HG03439 (cell line): ENCODE data around the gene NCKAP5.

ENCODE experiments used
- ATAC-seq: cut with Tn5 transposase; IDR thresholded peaks from one replicate; pipeline ENCODE4 v1.9.1; 2021; ENCODE audit warnings: mild to moderate bottlenecking, moderate library complexity; ENCODE audit not compliant: unreplicated experiment

NCKAP5 gene

GRCh38 chr2:132662732-132663131 is 905.5 kb downstream of the NCKAP5 start:
- ATAC-seq = no peak

DNA sequence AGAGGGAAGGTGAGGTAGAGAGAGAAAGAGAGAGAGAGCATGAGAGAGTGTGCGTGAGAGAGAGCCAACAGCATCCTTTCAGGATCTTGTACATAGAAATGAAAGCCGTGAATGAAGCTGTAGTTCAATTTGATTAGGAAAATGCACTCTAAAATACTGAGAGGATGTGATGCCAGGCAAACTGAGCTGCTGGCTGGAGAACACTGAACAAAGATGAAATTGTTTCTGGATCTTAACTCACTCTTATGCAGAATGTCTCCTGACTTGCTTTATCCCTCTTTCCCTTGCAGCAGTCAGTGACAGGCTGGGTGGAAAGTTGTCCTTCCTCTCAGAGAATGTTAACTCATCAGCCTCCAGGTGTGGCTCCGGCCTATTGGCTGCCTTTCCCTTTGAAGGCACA is 908.9 kb downstream of the NCKAP5 start:
- no peak for ATAC-seq

DNA sequence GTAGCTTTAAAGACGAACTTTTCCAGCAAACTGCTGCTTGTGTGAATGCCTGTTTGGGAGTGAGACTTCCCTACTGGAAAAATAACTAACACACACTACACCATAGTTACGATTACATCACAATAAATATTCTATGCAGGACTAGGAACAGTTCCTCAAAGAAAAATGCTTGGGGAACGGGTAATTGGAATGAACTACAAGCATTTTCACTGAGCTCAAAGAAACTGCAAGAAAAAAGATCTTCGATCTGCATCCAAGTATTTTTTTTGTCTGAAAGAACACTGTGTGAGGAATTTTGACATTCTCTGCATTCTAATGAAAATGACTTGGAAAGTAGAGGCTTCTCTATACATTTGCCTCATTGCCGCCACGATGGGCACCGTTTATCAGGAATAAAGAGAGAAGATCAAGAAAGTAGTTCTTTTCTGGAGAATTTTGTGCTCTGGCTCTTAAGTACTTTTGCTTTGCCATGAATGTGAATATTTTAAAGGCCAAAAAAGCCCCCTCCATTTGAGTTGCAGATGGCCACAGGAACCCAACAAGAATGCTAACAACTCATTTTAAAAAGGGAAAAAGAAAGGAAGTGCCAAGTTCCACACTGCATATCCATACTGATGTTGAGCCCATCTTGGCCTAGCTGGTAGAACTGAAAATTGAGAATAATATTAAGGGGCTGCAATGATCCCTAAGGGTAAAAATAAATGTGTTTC is 911.8 kb downstream of the NCKAP5 start:
- no peak for ATAC-seq

GRCh38 chr2:132654968-132655367 is 913.3 kb downstream of the NCKAP5 start:
- ATAC-seq = no peak

- ATAC-seq = no peak
Observed at GRCh38 chr2:132654335-132654734, 913.9 kb downstream of the NCKAP5 start.

DNA sequence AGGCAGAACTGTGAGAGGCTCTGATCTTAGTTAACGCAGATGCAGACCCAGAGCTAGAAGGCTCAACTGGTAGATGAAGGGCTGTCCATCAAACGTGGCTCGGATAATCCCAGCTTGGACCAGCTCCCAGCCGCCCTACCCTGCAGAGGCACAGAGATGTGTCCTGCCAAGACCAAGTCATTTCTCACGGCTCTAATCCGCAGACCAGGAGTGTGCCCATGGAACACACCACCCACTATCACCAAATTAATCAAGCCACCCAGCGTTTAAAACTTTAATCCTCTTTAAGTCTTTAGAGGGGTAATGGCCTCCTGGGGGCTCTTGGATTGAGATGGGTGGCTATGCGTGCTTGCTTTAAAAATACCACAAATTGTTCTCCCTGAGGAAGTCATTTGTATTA is 915.8 kb downstream of the NCKAP5 start:
- ATAC-seq = no peak

GRCh38 chr2:132651115-132652045 is 916.9 kb downstream of the NCKAP5 start:
- no peak for ATAC-seq

DNA sequence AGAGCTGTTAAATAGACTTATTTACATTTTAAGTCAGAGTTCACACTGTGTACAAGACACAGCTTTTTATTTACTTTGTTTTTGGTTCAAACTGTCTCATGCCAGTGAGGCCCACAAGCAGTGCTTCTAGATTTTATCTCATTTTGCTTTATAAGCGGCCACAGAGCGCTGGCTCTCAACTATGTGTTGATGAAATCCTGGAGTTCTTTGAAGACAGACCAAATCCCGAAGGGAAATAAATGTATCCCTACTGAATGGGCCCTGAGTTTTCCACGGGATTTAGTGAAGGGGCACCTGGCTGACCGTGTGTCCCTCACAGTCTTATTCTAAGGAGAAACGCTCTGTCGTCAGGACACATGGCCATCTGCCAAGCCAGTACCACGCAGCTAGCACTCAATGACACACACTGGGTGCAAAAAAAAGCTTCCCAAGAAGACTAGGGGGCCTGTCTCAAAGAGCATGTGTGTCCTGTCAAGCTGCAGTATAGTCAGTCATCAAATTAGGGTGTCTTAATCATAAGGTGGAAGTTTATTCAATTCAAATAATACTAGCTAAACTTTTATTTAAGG is 921.6 kb downstream of the NCKAP5 start:
- ATAC-seq = no peak

DNA sequence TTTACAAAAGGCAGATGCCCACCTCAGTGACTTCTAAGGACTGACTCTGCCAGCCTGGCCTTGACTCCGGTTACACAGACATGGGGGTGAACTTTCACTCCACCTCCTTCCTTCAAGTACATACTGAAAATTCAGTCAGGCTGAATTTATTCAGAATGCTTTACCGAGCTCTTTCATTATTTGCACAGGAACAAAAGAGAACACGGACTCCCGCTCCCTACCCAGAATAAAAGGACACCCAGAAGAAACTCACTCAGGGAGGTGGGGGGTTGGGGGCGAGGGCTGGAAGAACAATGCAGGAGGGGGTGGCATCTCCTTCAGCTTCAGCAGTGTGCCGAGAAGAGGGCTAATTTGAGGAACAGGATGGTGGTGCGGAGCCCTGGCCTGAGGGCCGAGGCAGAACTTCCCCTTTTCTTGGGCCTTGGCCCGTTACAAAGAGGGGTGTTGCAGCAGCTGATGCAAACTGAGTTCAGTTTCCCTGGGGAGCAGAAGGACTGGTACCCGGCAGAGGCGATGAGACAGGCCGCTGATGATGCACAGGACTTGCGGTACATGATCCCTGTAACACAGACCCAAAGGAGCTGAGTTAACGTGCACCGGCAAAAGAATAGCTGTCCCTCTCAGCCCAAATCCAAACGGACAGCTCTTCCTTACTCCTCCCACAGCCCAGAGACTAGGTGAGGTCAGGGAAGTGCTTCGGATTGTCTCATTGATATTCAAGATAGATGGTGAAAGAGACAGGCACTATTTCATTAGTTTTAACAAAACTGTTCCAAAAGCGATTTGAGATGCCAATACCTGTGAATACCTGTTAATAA is 922.3 kb downstream of the NCKAP5 start:
- ATAC-seq = no peak

- ATAC-seq = no peak
Observed at GRCh38 chr2:132645176-132645575, 923.1 kb downstream of the NCKAP5 start.

- no peak for ATAC-seq
Observed at GRCh38 chr2:132642415-132642814, 925.8 kb downstream of the NCKAP5 start.

DNA sequence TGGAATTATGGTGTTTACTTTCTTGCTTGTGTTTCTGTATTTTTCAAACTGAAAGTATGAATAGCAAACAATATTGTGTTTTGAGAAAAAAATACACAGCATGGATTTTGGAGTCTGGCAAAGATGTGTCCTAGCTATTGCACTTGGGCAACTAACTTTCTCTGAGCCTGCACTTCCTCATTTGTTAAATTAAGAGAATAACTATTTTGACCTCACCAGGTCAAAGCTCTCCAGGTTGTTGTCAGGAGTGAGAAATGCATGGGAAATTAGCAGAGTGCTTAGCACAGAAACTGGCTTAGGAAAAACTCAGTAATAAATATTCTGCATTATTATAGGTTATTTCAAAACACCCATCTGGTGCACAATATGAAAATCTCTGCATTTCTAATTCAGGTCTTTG is 926.4 kb downstream of the NCKAP5 start:
- no peak for ATAC-seq

DNA sequence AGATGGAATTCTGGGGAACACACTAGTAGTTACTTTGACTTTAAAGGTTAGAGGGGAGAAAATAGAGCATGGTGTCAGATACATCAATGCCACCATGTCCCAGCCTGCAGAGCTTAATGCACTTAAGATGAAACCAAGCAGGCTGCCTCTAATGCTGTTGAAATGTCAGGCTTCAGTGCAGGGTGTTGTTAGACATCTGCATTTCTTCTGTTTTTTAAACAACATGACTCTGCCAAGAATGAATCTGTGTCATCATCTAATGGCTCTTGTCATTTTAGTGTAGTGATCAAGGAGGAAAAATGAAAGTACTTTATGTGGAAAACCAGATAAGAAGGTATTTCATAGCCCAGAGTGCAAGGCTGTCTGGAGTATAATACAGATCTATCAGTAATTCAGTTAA is 928.1 kb downstream of the NCKAP5 start:
- no peak for ATAC-seq

GRCh38 chr2:132638313-132639040 is 929.8 kb downstream of the NCKAP5 start:
- no peak for ATAC-seq

GRCh38 chr2:132636346-132636745 is 931.9 kb downstream of the NCKAP5 start:
- ATAC-seq = no peak

DNA sequence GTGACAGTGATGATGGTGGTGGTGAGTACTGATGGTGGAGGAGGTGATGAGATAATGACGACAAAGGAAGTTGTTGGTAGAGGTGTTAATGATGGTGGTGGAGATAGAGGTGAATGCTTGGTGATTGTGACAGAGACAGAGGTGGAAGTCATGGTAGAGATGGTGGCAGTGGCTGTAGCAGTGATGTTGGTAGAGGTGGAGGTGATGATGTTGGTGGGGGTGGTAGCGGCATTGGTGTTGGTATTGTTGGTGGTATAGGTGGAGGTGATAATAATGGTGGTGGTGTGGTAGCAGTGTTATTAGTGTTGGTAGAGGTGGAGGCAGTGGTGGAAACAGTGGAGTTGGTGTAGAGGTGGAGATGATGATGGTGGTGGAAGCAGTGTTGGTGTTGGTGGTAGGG is 934.6 kb downstream of the NCKAP5 start:
- ATAC-seq = no peak

- no peak for ATAC-seq
Observed at GRCh38 chr2:132632000-132632649, 936.1 kb downstream of the NCKAP5 start.

DNA sequence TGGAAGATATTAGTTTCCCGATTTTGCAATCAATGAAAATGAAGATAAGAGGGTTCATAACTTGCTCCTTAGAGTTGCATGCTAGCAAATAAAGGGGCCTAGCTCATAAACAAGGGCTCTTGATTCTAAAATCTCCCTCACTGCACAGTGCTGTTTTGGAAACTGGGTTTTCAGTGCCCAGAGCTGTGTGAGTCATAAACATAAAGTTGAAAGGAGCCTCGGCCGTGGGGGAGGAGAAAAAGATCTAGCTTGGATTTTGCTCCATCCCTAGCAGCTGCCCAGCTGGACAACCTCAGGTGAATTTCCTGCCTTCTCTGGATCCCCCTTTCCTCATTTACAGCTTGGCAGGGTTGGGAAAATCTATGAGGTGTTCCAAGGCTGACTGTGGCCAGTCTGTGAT is 940.7 kb downstream of the NCKAP5 start:
- ATAC-seq = no peak

GRCh38 chr2:132623096-132623839 is 945.0 kb downstream of the NCKAP5 start:
- ATAC-seq = no peak
